H1 (cell line): Measurements from ENCODE around the gene COL5A3. TPM values are rescaled to one million over a fixed set of nuclear protein-coding genes. Genes with fewer than 3 reads are reported as not detected.

Source experiments
- CHD2 ChIP-seq: IDR thresholded peaks from 2 replicates; pipeline ENCODE4 v1.6.1; 2012; ENCODE audit warnings: low read length, improper control_type of control experiment
- FOSL1 ChIP-seq: IDR thresholded peaks from 2 replicates; pipeline ENCODE4 v1.6.1; 2011; ENCODE audit warnings: mild to moderate bottlenecking, low read depth, low read length, moderate library complexity; ENCODE audit not compliant: insufficient read depth
- POLR2A ChIP-seq, 2 experiments: IDR thresholded peaks; 1 replicate in 1 of 2; 2 replicates in 1 of 2; pipeline ENCODE4 v1.6.1; 2011; ENCODE audit warnings: low read depth in 2 of 2, low read length in 2 of 2, mild to moderate bottlenecking in 2 of 2; ENCODE audit errors: control extremely low read depth in 1 of 2
- POU5F1 ChIP-seq: IDR thresholded peaks from 2 replicates; pipeline ENCODE4 v1.6.1; 2011; ENCODE audit warnings: low read depth, mild to moderate bottlenecking, low read length, moderate library complexity
- RBBP5 ChIP-seq: IDR thresholded peaks from 2 replicates; pipeline ENCODE4 v1.7.1; 2012; ENCODE audit warnings: low read depth, mild to moderate bottlenecking, inconsistent platforms, low read length, moderate library complexity, borderline replicate concordance
- polyA plus RNA-seq, 7 experiments: library from polyadenylated mRNA; depleted of rRNA in 3 of 7; stranded (reverse) in 5 of 7; unstranded in 2 of 7; fragments of >200 nt in 5 of 7; fragments of 200-250 nt in 2 of 7; gene quantifications; 1 replicate in 5 of 7; 2 replicates in 1 of 7; 4 replicates in 1 of 7; pipeline versions ENCODE4 v1.2.1 to v1.2.3, GENCODE V29; 2011 to 2013; ENCODE audit warnings: missing spikeins in 2 of 7, mixed read lengths in 2 of 7
- total RNA-seq: library from RNA; stranded (reverse); fragmentation: NEBNext Ultra II Directional; extraction: Animal tissue kit (Norgen Biotek cat#: 25700); gene quantifications from 2 replicates; pipeline ENCODE4 v1.2.1, GENCODE V29; 2021

Gene COL5A3
- total and polyA plus RNA-seq, 2 of the 8 experiments (the other 6 are each of a cell fraction or from before 2014, with no cell fraction given) = 0.67 to 0.74 TPM

DNA sequence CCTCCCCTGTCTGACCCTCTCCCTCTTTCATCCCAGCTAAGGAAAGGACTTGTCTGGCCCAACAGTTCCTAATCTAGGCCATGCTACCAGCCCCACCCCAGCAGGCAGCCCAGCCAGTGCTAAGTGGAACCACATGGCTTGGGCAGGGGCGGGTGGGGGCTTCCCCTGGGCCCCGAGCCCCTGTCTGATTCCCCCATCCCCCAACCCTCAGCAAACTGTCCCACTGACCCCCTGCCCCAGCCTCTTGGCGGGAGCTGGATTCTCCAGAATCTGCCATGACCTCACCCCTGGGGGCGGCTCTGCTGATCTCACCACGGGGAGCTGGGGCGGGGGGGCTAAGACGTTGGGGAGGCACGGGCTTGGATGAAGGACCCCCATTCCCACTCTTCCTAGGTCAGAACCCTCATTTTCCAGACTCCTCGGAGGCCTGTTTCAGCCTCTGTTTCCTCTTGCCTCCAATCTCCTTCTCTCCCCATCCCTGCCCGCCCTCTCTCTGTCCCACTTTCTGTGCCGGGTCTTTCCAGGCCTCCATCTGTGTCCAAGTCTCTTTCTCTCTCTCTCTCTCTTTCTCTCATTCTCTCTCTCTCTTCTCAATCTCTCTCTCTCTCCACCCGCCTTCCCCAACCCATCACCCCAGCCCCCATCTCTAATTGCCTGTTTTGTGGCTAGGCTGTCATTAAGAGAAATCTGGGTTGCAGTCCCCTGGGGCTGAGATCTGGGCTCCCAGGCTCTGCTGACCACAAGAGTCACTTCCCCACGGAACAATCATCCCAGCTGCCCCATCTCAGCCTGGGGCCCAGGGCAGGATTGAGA is 2.7 kb downstream of the COL5A3 start (continued):
- TF ChIP-seq RBBP5 = no peak
- no peak for TF ChIP-seq FOSL1
- no peak for TF ChIP-seq CHD2
- no peak for TF ChIP-seq POU5F1
- TF ChIP-seq POLR2A (IDR thresholded peaks at IDR 0.05; ENCODE audit: control extremely low read depth in 1 of 2, low read depth in 2 of 2, low read length in 2 of 2) = no peak
- TF ChIP-seq, all 59 proteins: peak for 0
